ENCODE results near the gene PPT2.

Gene PPT2, protein sequence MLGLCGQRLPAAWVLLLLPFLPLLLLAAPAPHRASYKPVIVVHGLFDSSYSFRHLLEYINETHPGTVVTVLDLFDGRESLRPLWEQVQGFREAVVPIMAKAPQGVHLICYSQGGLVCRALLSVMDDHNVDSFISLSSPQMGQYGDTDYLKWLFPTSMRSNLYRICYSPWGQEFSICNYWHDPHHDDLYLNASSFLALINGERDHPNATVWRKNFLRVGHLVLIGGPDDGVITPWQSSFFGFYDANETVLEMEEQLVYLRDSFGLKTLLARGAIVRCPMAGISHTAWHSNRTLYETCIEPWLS

DNA sequence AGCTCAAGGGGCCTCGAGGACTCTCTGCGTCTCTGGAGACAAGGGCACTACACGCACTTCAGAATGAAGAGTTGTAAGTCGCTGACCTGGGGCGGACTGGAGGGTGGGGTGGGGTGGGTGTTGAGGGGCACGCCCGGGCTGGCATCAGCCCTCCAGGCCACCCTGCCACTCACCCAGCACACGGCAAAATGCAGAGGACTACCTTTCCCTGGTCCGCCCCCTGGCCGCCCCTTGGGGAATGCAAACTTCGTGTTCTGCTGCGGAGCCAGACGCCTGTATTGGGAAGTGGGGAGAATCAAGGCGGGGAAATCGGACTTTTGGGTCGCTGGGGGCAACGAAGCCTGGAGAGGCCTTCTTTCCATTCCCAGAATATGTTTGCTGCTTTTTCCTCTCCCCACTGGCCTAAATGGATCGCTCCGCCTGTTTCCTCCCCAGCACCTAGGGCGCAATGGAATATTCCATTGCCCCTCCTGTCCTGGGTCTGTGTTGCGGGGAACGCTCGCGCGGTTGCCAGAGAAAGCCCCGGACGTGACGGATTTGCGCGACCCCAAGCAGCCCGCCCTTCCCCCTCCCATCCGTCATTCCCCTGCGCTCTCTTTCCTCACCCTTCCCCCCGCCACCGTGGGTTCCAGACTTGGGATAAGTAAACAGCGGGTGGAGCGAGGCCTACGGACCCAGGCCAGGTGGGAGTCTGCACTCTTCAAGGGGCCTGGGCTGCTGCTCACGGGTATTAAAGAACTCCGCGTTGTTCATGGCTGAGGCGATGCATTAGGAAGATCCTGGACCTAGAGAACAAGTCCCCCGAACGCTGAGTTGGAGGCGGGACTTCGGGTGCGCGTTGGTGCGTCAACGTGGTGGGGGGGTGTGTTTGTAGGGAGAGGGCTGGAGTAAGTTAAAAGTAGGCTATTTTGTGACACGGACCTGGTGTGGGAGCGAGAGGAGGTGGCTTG lies at the start of gene PPT2:
TSS of gene PPT2 (plus strand) at position 578 of the 950 bp plus-strand sequence. CDS start 454 bp downstream, outside the sequence.
- DNase-seq: peak; percentile 84

DNA sequence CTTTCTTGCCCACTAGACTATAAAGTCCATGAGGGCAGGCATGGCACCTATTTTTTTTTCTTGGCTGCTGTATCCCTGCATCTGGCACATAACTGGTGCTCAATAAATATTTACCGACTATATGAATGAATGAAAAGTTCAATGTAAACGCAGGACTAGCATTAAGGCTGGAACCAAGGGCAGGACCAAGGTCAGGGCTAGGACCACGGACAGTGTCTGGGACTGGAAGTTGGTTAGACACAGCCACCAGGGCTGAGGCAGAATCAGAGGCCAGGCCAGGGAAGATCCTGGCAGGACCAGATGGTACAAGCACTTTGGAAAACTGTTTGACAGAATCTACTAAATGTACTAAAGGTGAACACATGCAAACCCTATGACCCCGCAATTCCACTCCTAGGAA lies 48.5 kb upstream of the PPT2 start:
- no peak for DNase-seq

DNA sequence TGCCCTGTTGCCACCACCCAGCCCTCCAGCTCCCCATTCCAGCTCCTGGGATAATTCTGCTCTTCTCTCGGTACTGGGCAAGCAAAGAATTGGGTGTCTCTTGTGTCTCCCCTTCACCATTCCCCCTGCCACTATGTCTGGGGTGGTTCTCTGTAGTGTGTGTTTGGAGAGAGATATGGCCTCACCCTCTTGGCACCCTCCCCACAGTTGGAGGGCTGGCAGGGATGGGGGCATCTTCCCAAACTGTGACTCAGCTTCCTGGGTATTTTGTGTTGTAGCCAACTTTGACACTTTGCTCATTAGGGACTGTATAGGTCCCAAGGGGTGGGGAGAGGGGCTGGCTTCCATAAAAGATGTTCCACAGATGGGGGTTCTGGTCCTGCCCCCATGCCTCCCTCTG lies 46.5 kb upstream of the PPT2 start:
- no peak for DNase-seq

DNA sequence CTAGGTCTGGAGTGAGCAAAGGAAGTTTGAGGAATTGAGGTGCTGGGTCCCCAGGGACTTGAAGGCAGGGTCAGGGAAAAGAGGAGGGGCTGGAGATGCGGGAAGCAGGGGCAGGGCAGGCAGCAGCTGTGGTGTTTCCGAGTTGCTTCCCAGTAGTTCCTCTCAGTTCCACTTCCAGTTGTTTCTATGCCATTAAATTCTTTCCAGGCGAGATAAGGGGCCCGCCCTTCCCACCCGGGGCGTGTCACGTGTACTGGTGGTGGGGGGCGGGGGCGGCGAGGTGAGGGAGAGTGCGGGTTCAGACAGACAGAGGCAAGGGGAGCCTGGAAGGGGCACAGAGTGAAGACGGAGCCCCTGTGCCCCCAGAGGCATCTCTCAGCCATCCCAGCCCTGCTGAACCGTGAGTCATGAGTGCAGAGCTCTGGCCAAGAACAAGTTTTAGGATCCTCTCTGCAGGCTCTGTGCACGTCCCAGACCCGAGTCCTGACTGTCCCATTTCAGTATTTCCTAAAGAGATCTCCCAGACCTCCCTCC lies 45.8 kb upstream of the PPT2 start:
- DNase-seq: no peak

DNA sequence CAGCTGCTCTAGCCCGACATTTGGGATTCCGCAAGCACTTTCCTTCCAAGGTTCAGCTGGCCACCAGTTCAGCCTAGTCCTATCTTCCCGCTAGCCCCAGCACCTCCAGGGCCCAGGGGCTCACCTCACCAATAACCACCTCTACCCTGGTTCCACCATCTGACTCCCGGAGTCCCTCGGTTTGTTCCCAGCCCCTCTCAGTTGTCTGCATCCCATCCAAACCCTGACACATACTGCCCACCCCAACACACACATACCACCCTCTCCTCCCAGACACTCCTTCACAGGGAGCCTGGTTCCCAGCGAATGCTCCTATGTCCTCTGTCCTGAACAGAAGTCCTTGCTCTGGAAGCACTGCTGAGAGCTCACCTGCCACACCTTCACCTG lies 45.2 kb upstream of the PPT2 start:
- DNase-seq: no peak

DNA sequence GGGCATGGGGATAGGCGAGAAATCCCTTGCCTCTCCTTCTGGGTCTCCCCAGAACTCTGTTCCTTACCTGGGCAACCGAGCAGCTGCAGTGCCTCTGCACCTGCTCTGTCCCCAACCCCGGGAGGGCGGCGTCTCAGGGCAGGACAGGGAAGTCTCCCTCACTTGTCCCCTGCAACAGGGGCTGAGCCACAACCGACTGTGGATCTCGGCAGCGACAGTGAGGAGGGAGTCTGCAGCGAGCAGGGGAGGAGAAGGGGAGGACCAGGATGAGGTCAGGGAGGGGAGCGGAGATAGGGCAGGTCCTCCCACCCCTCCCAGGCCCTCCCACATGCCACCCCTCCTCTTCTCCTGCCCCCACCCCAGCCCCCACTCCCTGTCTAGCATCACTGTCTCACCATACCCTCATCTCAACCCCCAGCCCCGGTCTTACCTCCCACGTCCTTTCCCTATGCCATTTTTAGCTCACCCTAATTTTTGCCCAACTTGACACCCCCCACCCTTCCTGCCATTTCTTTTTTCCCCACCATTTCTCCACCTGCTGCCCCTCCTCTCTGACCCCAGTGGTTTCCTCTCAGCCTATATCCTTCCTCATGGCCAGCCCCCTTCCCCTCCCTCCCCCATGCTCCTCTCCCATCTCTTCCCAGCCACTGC lies 44.7 kb upstream of the PPT2 start, which contains the start of gene TNXB:
TSS of gene TNXB (minus strand) at position 225 of the 651 bp plus-strand sequence. CDS start 11,140 bp downstream, outside the sequence.
- DNase-seq: no peak

DNA sequence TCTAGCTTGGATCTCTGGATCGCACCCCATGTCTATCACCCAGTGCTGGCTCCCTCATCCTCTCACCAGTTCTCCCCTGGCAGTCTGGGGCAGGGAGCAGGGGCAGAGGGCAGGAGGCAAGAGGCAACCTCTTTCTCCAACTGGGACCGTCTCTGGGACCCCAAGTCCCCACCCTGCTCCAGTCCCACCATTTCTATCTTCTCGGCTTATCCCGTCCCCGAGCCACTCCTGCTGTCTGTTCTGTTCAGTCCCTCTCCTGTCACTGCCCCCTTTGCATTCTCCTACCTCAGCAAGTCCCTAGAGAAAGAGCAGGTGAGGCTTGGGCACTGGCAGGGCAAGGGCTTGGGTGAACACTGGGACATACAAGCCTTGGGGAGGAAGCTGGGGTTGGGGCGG lies 44.2 kb upstream of the PPT2 start:
- no peak for DNase-seq

DNA sequence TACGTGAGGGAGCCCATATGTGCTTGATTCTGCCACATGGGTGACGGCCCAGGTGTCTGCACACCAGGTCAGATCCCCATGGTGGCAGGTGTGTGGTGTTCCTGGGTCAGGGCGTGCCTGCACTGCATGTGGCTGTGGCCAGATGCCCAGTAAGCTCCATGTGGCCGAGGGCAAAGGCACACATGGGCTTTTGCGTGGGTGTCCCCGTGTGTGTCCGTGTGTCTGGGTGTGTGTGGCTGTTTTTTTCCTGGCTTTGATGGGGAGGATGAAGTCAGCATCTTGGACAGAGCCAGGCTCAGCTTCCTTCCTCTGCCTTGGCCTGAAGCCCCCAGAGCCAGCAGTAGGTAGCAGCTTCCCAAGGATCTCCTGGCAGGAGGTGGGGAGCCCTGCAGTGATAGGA lies 43.3 kb upstream of the PPT2 start:
- DNase-seq: no peak

DNA sequence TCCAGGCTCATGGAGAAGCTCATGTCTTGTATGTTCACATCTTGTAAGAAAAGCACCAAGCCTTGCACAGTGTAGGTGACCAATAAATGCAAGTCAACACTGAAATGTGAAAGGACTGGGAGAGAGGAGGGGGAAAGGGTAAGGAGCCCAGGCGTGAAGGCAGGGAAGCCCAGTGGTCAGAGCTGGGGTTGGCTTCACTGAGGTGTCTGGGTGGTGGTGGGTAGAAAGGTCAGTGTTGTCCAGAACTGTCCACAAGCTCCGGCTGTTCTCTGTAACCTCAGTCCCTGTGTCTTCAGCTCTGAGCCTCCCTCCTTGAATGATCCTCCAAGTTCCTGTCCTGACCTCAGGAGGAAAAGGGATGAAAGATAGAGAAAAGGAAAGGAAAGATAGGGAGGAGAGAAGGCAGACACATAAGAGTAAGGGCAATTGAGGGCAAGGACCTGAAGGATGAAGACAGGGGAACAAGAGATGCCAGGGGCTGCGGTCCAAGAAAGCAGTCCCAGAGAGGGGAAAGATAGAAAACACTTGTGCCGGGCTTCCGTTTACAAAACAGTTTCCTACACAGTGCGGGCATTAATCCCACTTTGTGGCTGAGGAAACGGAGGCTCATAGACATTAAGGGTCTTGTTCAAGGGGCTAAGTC lies 42.4 kb upstream of the PPT2 start:
- no peak for DNase-seq

DNA sequence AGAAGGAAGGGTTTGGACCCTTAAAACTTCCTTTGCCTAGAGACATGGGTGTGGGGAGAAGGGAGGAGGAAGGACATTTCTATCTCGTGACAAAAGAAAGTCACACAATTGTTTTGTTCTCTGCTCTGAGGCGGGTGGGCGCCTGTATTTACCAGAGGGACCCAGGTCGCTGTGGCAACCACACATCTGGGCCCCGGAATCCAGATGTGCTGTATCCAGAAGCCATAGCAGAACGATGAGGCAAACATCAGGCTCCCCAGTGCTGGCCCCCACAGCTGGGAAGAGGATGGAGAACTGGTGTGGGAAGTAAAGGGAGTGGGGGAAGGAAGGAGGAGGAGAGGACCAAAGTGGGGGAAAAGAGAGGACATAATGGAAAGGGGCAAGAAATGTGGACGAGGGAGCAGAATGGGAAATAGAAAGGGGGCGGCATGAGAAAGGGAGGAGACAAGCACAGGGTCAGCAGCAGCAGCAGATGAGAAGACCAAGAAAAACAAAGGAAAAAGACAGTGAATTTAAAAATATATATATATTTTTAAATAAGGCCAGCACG lies 41.4 kb upstream of the PPT2 start:
- no peak for DNase-seq

DNA sequence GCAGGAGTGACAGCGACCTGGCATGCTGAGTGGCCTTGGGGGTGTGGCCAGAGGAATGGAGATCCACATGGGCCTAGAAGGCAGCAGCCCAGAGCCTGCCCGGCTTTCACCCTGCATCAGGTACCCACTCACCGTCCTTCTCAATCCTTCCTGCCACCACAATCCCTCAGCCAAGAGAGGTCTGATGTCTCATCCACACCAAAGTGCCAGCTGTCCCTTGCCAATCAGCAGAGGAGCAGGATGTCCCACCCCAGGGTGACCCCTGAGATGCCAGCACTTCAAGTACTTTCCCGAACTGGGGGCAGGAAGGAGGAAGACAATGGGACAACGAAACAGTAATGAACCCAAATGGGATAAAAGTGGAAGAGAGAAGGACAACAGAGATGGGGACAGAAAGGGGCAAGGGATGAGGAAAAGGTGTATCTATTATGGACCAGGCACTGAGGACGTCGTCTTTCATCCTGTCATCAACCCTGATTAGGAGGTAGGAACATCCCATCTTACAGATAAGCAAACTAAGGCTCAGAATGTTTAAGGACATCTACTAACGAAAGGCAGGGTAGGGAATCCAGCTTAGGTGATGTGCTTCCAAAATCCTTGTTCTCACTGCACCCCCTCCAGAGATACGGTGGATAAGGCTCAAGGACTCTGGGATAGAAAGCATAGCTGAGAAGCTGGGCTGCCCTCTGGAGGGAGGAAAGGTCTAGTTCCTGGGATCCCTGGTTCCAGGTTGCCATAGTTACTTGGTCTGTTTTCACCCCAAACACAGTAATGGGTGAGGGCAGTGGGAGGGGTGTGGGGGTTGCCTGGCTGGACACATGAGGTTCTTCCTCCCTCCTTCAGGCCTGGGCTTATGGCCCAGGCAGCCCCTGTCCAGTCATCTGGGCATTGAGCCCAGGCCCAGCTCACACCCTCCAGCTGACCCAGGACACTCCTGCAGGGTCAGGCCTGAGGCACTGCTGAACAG lies 40.3 kb upstream of the PPT2 start:
- DNase-seq: no peak

DNA sequence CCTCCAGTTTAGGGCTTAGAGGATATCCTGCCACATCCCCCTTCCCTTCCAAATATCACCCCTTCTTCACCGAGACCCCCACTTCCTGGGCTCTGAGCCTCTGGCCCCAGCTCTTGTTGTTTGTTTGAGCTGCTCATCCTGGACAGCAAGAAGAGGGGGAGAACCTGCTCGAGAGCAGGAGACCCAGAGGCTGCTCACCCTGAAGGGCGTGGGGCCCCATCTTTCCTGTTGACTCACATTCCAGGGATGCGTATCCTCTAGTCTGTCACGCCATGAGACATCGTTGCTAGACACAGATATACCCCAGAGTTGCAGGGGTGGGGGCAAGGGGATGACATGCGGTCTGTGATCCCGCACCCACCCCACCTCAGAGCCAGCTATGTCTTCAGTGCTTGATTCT lies 39.1 kb upstream of the PPT2 start:
- DNase-seq: no peak

DNA sequence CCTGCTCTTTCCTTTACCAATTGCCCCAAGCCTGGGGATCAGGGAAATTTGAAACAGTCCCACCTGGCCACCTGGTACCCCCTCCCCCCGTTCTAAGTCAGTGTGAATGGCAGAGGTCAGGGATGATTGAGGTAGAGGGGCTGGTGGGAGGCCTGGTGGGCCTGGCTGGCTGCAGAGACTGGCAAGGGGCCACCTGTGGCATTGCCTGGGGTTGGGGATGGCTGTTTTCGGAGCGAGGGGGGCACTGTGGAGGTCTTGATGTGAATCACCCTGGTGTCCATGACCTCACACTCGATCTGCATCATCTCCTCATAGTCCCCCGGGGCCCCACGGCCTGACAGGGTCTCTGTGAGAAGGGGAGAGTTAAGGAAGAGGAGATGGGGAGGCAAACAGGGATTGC lies 38.3 kb upstream of the PPT2 start:
- DNase-seq: no peak

DNA sequence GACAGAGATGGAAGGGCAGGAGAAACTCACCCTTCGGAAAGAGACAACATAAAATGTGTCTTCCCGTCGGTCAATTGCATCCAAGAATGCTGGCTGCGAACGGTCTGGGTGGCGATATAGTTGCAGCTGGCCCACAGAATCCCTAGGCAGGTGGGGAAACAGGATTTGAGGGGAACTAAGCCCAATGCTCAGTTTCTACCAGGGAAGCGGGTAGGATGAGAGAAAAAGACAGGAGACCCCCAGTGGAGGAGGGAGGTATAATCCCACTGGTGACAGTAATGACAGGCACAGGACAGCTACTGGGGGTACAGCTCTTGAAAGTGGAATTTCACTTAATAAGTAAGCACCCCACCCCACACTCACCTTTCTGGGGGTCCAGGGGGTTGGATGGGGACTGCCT lies 37.3 kb upstream of the PPT2 start:
- DNase-seq: no peak

DNA sequence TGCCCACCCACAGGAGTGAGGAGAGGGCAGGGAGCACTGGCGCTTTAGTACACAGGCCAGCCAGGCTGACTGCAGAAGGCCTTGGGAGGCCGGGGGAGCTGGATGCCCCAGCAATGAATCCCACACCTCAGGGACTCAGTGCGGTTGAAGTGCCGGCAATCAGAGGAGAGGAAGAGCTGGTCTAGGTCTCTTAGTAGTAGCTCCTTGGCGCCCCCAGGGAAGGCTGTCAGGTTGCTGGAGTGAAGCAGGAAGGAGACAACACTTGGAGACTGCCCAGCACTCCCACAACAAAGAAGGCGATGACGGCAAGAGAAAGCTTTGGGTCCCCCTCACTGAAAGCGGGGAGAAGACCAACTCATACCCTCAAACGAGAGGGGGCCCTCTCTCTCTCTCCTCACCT lies 36.5 kb upstream of the PPT2 start:
- no peak for DNase-seq

DNA sequence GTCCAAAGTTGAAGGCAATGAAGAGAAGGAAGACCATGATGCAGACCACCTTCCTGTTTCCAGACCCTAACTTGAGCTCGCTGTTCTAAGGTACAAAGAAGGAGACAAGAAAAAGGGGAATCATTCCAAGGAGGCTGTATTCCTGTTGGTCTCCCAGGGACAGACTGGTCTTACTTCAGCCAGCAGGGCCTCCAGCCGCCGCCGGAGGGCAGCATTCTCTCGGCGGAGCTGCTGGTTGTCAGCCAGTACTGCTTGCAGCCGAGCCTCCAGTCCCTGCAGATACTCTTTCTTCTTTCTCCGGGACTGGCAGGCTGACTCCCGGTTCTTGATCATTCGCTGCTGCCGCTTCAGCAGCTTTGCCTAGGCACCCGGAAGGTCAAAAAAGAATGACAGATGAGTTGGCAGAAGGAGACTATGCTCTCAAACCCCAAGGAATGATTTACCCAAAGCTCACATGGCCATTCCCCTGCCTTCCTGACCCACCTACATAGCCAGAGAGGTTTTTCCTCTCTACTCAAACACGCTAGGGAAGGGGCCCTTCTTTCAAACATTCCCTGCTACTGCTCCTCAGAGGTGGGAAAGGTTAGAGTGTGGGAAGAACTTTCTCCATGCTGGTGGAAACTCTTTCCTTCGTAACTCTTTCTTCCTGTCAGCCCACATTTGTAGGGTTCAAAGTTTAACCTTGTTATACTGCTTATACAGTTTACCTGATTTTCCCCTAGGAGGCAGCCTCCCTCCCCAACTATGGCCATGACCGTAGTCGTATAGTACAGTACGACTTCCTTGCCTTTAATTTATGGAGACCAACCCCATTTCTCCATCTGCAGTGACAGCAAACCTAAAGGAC lies 34.9 kb upstream of the PPT2 start:
- peak; percentile 71 for DNase-seq

DNA sequence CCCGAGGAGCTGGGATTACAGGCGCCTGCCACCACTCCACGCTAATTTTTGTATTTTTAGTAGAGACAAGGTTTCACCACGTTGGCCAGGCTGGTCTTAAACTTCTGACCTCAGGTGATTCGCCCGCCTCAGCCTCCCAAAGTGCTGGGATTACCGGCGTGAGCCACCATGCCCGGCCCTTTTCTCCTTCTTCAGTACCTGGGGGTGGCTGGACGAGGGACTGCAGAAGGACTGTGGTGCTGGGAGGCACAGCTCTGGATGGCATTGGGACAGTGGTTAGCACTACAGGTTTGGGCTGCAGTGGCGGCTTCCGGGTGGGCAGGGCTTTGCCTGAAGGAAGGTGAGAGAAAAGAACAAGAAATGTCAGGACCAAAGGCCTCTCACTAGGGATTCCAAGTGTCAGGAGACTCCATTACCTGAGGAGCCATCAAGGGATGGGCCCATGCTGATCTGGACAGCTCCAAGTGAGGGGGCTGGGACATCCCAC lies 33.3 kb upstream of the PPT2 start:
- no peak for DNase-seq

DNA sequence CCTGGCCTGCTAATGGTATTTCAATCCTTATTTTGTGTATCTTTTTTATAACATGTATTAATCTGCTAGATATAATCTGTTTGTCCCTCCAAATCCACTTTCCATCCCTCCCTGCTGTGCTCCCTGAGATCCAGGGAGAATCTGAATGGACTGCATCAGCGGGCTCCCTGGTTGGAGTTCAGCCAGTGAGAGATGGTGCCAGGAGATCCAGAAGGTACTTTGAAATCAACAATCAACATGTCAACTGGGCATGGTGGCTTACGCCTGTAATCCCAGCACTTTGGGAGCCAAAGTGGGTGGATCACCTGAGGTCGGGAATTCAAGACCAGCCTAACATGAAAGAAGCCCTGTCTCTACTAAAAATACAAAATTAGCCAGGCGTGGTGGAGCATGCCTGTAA lies 30.3 kb upstream of the PPT2 start:
- DNase-seq: no peak

DNA sequence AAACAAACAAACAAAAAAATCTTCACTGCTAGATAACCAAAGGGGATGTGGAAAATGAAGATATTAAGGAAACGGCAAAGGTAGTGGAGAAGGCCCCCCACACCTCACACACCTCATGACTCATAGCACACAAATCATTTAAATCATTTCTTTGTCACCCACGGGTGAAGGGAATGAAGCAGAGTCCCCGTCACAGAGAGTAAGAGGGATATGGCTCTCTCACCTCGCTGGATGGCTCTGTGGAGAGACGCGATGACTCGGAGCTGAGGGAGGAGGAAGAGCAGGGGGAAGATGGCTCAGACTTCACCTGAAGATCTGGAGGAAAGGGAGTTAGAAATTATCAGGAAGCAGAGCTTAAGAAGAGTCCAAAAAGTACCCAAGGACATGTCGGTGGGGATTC lies 27.1 kb upstream of the PPT2 start:
- no peak for DNase-seq

DNA sequence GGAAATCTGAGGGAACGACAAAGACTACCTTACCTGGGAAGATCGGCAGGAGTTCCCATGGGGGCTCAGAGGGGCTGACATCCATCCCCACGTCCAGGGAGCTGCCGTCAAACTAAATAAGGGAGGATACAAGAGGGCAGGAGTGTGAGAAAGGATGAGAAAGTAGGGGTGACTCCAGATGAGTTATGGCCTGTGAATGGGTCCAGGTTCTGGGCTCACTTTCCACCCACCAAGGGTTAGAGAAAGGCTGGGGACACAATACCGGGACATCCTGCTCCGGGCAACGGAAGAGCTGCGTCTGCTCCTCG lies 26.6 kb upstream of the PPT2 start:
- no peak for DNase-seq
